ENCODE data around the gene DAZAP2. TPM values are rescaled to one million over a fixed set of nuclear protein-coding genes. Genes with fewer than 3 reads are reported as not detected.
A peak's percentile ranks its signal among the peaks of the same experiment; 100 is the strongest.
"Not testable (repeated sequence)": the region's sequence is repeated elsewhere in the genome, so short reads cannot be mapped to it uniquely, and the experiment has no call there.

Gene DAZAP2
- total RNA-seq, 2 experiments from 2014 or later = 106 to 107 TPM

DNA sequence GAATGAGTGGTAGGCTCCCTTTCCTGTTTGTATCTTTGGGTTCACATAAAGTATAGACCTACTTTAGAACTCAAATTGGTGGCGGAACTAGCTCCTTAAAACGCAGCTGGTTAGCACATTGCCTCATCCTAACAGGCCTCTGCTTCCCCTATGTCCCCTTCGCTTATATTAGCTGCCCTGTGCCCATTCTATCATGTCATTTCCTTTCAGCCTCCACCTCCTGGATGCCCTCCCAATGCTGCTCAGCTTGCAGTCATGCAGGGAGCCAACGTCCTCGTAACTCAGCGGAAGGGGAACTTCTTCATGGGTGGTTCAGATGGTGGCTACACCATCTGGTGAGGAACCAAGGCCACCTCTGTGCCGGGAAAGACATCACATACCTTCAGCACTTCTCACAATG, 3.5 kb downstream of the DAZAP2 start:
- intact Hi-C loops (cut with micrococcal nuclease) = no loop called here
- no peak for DNase-seq
- CTCF ChIA-PET = interaction anchor here (1.1 kb wide), 1 partner anchor 10 kb away, joined by 3 read pairs; no protein-coding TSS in a partner anchor
- Mint-ChIP-seq H3K9me3 (no peaks in the 10 kb centered on the region), H3K4me1 (ENCODE audit: low read depth) (peaks cover 63% of the 10 kb centered on the region), H3K4me3 (no peak overlapping the region), H3K27me3 (ENCODE audit: low read depth) (no peaks in the 10 kb centered on the region), H3K36me3 (ENCODE audit: low read depth) (peaks cover 44% of the 10 kb centered on the region), H3K27ac (no peak overlapping the region)

DNA sequence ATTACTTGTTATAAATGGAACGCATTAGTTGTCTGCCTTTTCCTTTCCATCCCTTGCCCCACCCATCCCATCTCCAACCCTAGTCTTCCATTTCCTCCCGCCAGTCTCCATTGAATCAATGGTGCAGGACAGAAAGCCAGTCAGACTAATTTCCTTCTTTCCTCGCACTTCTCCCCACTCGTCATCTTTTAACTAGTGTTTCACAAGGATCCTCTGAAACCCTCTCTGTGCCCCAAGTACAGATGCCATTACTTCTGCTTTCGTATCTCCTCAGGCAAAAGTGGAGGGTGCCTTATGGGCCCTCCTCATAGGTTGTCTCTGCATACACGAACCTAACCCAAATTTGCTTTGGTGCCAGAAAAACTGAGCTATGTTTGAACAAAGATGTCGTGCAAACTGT, 4.2 kb downstream of the DAZAP2 start:
- CTCF ChIA-PET = interaction anchor here (2.2 kb wide), 1 partner anchor 98 kb away, joined by 8 read pairs; no protein-coding TSS in a partner anchor
- H3K9me3 Mint-ChIP-seq = no peaks in the 10 kb centered on the region
- H3K27ac Mint-ChIP-seq = peak overlapping the region; percentile 2
- H3K27me3 Mint-ChIP-seq (ENCODE audit: low read depth) = no peaks in the 10 kb centered on the region
- H3K4me3 Mint-ChIP-seq = no peak overlapping the region
- no peak for DNase-seq
- intact Hi-C loops (cut with micrococcal nuclease) = no loop called here
- H3K36me3 Mint-ChIP-seq (ENCODE audit: low read depth) = peaks cover 44% of the 10 kb centered on the region
- H3K4me1 Mint-ChIP-seq (ENCODE audit: low read depth) = peaks cover 68% of the 10 kb centered on the region

DNA sequence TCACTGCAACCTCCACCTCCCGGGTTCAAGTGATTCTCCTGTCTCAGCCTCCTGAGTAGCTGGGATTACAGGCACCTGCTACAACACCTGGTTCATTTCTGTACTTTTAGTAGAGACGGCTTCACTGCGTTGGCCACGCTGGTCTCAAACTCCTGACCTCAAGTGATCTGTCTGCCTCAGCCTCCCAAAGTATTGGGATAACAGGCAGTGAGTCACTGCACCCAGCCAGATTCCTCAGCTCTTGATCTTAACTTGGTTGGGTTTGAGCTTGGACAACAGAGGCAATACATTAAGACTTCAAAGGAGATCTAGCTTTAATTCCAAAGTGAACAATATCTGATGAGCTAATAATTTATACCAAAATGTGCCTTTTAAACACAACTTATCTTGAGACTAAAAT, 5.6 kb downstream of the DAZAP2 start:
- H3K9me3 Mint-ChIP-seq = no peaks in the 10 kb centered on the region
- no peak for DNase-seq
- H3K27ac Mint-ChIP-seq = peak overlapping the region; percentile 11
- H3K36me3 Mint-ChIP-seq (ENCODE audit: low read depth) = peaks cover 42% of the 10 kb centered on the region
- H3K4me1 Mint-ChIP-seq (ENCODE audit: low read depth) = peaks cover 73% of the 10 kb centered on the region
- CTCF ChIA-PET = interaction anchor here (1.1 to 2.2 kb wide), 2 partner anchors 8 to 97 kb away, joined by 7 to 8 read pairs; no protein-coding TSS in a partner anchor
- intact Hi-C loops (cut with micrococcal nuclease) = no loop called here
- H3K4me3 Mint-ChIP-seq = no peak overlapping the region
- no peaks in the 10 kb centered on the region for H3K27me3 Mint-ChIP-seq (ENCODE audit: low read depth)

DNA sequence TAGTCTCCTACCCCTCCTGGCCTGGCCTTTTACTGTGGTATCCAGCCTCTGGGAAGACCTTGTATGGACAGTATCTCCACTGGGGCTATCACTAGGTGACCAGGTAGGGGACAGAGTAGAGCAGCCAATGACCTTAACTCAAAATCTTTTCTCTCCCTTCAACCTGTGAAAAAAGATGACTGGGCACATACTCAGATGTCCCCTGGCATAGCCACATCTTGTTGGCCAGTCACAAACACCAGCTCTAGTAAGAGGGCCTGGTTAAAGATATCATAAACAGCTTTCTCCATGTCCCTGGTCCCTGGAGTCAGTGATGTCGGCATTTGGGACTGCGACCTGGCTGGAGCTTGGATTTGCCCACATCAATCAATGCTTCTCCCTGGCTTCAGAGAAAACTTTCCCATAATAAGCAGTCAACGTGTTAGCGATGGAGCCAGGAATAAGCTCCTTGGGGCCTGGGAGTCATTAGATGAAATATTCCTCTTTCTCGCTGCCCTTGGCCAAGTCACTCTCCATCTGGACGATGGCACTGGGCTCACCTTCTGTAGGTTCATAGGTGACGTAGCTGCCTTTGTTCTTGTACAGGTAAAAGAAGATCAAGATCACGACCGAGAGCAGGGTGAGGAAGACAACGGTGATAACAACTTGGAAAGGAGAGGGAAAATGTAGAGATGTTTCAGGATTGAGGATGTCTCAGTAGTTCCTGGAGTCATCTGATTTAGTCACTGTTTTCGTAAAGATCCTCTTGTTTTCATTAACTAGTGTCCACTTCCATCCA, 7.0 kb downstream of the DAZAP2 start:
- intact Hi-C loops (cut with micrococcal nuclease) = loop anchor here (2.0 kb wide), 1 partner anchor 197 kb away; the partner anchor contains the start of gene LETMD1
- peaks cover 31% of the 10 kb centered on the region for H3K36me3 Mint-ChIP-seq (ENCODE audit: low read depth)
- H3K4me3 Mint-ChIP-seq = no peak overlapping the region
- no peaks in the 10 kb centered on the region for H3K9me3 Mint-ChIP-seq
- H3K27me3 Mint-ChIP-seq (ENCODE audit: low read depth) = no peaks in the 10 kb centered on the region
- DNase-seq = no peak
- peaks cover 62% of the 10 kb centered on the region for H3K4me1 Mint-ChIP-seq (ENCODE audit: low read depth)
- H3K27ac Mint-ChIP-seq = peak overlapping the region; percentile 80
- CTCF ChIA-PET = interaction anchor here (0.5 to 1.5 kb wide), 7 partner anchors 11 to 421 kb away, joined by 3 to 5 read pairs (median 4); no protein-coding TSS in a partner anchor

DNA sequence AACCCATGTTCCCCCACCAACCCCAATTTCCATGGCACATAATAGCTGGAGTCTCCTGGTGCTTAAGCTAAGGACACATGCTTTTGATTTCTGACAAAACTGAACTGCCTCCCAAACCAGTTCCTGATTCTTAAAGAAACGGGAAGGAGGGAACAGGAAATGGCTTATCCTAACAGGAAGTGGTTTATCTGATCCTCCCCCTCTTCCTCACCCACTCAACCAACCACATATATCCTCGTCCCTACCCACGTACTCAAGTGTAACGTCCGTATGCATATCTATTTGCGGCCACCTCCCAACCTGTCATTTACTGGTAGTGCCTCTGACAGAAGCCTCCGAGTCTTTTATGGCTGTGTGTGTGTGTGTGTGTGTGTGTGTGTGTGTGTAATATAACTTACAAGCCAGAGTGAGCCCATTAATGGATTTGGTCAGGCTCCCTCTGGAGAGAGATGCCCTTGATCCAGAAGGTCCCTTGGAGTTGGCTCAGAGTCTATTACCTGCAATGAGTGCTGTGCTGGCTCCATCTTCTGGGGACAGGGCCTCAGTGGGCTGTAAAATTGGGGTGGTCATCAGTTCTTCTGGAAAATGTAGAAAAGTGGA, 7.7 kb downstream of the DAZAP2 start:
- peak overlapping the region; percentile 2 for H3K4me3 Mint-ChIP-seq
- H3K27ac Mint-ChIP-seq = peak overlapping the region; percentile 80
- H3K4me1 Mint-ChIP-seq (ENCODE audit: low read depth) = peaks cover 56% of the 10 kb centered on the region
- H3K9me3 Mint-ChIP-seq = no peaks in the 10 kb centered on the region
- DNase-seq = peak; percentile 68
- CTCF ChIA-PET = interaction anchor here (0.5 to 1.5 kb wide), 5 partner anchors 16 to 422 kb away, joined by 3 to 4 read pairs (median 3); no protein-coding TSS in a partner anchor
- intact Hi-C loops (cut with micrococcal nuclease) = loop anchor here (2.0 kb wide), 1 partner anchor 198 kb away; the partner anchor contains the start of gene LETMD1
- peaks cover 26% of the 10 kb centered on the region for H3K36me3 Mint-ChIP-seq (ENCODE audit: low read depth)
- H3K27me3 Mint-ChIP-seq (ENCODE audit: low read depth) = no peaks in the 10 kb centered on the region

DNA sequence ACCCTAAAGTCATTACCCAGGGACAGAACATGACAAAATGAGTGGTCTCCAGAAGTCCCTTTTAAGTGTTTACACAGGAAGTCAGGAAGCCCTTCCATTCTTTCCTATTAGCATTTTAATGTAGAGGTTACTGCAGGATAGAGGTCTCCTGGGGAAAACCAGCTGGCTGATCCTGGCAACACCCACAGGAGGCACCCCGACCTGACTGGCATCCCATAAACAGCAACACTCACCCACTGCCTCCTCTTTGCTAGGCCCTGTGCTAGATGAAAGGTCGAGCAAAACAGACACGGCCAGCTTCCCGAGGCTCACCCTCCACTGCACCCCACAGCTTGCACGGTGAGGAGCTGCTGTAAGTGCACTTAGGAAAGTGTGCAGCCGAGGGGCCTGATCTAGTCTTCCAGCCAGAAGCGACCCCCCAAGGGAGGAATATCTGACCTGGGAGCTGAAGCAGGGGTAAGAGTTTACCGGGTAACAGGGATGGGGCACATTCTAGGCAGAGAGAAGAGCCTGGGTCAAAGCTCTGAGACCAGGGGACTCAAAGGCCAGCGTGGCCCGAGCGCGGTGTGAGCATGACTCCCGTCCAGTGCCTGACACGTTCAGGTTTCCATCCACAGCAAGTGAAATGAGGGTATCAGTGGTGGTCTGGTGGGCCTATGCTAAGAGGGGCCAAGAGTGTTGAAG, 9.0 kb downstream of the DAZAP2 start:
- H3K4me3 Mint-ChIP-seq = no peak overlapping the region
- DNase-seq = no peak
- H3K4me1 Mint-ChIP-seq (ENCODE audit: low read depth) = peaks cover 45% of the 10 kb centered on the region
- no peaks in the 10 kb centered on the region for H3K27me3 Mint-ChIP-seq (ENCODE audit: low read depth)
- CTCF ChIA-PET = interaction anchor here (0.9 to 1.3 kb wide), 2 partner anchors 30 to 94 kb away, joined by 3 to 4 read pairs; partner anchors contain the start of gene POU6F1
- intact Hi-C loops (cut with micrococcal nuclease) = loop anchor here (2.0 kb wide), 1 partner anchor 199 kb away; the partner anchor contains the start of gene LETMD1
- no peak overlapping the region for H3K27ac Mint-ChIP-seq
- no peaks in the 10 kb centered on the region for H3K9me3 Mint-ChIP-seq
- peaks cover 17% of the 10 kb centered on the region for H3K36me3 Mint-ChIP-seq (ENCODE audit: low read depth)

DNA sequence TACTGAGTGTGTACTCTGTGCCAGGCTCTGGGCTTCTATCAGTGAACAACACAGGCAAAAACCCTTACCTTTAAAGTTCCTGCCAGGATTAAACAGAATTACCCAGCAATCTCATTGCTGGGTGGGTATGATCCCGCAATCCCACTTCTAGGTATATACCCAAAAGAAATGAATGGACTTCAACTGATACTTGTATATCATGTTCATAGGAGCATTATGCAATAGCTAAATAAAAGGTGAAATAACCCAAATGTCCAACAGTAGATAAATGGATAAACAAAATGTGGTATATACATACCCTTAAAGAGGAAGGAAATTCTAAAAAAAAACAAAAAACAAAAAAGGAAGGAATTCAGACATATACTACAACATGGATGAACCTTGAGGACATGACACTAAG, 14.7 kb downstream of the DAZAP2 start:
- H3K27ac Mint-ChIP-seq = no peak overlapping the region
- H3K9me3 Mint-ChIP-seq = no peaks in the 10 kb centered on the region
- no peak overlapping the region for H3K4me3 Mint-ChIP-seq
- H3K27me3 Mint-ChIP-seq (ENCODE audit: low read depth) = no peaks in the 10 kb centered on the region
- no peak for DNase-seq
- no peaks in the 10 kb centered on the region for H3K36me3 Mint-ChIP-seq (ENCODE audit: low read depth)
- CTCF ChIA-PET = interaction anchor here (0.8 to 2.9 kb wide), 13 partner anchors 9 to 208 kb away, joined by 3 to 14 read pairs (median 4); no protein-coding TSS in a partner anchor
- intact Hi-C loops (cut with micrococcal nuclease) = loop anchor here (5.0 kb wide), 1 partner anchor 426 kb away; no protein-coding TSS in a partner anchor
- H3K4me1 Mint-ChIP-seq (ENCODE audit: low read depth) = peaks cover 3% of the 10 kb centered on the region

DNA sequence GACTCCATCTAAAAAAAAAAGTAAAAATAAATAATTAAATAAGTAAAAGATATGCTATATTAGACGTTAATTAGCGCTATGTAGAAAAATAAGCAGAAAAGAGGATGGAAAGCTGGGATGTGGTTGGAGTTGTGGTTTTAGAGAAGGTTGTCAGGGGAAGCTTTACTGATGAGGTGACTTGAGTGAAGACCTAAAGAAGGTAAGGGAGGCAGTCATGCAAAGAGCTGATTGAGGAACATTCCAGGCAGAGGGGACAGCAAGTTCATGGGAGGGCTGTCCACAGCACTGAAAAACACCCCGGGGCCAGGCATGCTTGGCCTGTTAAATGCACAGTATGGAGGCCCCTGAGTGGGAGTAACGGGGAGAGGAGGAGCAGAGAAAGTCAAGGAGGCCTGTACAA, 15.9 kb downstream of the DAZAP2 start:
- H3K36me3 Mint-ChIP-seq (ENCODE audit: low read depth) = no peaks in the 10 kb centered on the region
- no peak overlapping the region for H3K27ac Mint-ChIP-seq
- CTCF ChIA-PET = interaction anchor here (0.6 to 0.7 kb wide), 3 partner anchors 7 to 211 kb away, joined by 3 to 4 read pairs (median 3); no protein-coding TSS in a partner anchor

DNA sequence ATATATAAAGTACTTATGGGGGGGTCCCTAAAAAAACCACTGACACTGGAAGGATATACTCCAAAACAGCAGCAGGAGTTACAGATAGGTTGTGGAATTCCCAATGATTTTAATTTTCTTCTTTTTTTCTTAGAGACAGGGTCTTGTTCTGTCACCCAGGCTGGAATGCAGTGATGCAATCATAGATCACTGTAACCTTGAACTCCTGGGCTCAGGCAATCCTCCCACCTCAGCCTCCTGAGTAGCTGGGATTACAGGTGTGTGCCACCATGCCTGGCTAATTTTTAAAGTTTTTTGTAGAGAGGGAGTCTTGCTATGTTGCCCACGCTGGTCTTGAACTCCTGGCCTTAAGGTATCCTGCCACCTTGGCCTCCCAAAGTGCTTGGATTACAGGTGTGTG, 21.0 kb downstream of the DAZAP2 start:
- H3K36me3 Mint-ChIP-seq (ENCODE audit: low read depth); intact Hi-C loops (cut with micrococcal nuclease); H3K27me3 Mint-ChIP-seq (ENCODE audit: low read depth); H3K9me3 Mint-ChIP-seq; H3K4me1 Mint-ChIP-seq (ENCODE audit: low read depth); DNase-seq; H3K4me3 Mint-ChIP-seq; H3K27ac Mint-ChIP-seq: not testable (repeated sequence)
- CTCF ChIA-PET = interaction anchor here (0.7 to 1.4 kb wide), 3 partner anchors 32 to 91 kb away, joined by 3 to 8 read pairs (median 3); no protein-coding TSS in a partner anchor

More for the DNA sequence above, 15.9 kb downstream of the DAZAP2 start:
- intact Hi-C loops (cut with micrococcal nuclease) = loop anchor here (5.0 kb wide), 1 partner anchor 427 kb away; no protein-coding TSS in a partner anchor
- no peaks in the 10 kb centered on the region for H3K4me1 Mint-ChIP-seq (ENCODE audit: low read depth)
- no peak for DNase-seq
- H3K27me3 Mint-ChIP-seq (ENCODE audit: low read depth) = no peaks in the 10 kb centered on the region
- H3K4me3 Mint-ChIP-seq = no peak overlapping the region
- H3K9me3 Mint-ChIP-seq = no peaks in the 10 kb centered on the region

DNA sequence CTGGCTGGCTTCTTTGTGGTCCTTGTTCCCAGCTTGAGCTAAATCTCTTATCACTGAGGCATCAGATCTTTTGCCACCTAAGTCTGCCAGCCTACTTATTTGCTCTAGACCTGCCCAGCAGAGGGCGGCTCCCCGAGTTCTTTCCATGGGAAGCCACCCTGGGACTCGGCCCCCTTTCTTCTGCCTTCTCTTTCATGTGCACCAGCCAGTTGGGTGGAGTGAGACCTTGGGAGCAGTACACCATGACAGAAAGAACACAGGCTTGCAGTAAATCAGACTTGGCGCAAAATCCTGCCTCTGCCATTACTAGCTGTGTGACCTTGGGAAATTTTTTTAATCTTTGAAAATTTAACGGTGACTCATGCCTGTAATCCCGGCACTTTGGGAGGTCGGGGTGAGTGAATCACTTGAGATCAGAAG, 24.1 kb downstream of the DAZAP2 start:
- no peaks in the 10 kb centered on the region for H3K9me3 Mint-ChIP-seq
- peak; percentile 52 for DNase-seq
- CTCF ChIA-PET = interaction anchor here (0.9 to 3.7 kb wide), 11 partner anchors 8 to 94 kb away, joined by 3 to 27 read pairs (median 4); partner anchors contain the start of genes DAZAP2 and POU6F1
- H3K27ac Mint-ChIP-seq = peak overlapping the region; percentile 8
- H3K4me3 Mint-ChIP-seq = no peak overlapping the region
- H3K27me3 Mint-ChIP-seq (ENCODE audit: low read depth) = no peaks in the 10 kb centered on the region
- intact Hi-C loops (cut with micrococcal nuclease) = loop anchor here (10.0 kb wide), 2 partner anchors 272 to 498 kb away; partner anchors contain the start of gene ATF1
- H3K36me3 Mint-ChIP-seq (ENCODE audit: low read depth) = peaks cover 2% of the 10 kb centered on the region
- H3K4me1 Mint-ChIP-seq (ENCODE audit: low read depth) = peaks cover 18% of the 10 kb centered on the region

DNA sequence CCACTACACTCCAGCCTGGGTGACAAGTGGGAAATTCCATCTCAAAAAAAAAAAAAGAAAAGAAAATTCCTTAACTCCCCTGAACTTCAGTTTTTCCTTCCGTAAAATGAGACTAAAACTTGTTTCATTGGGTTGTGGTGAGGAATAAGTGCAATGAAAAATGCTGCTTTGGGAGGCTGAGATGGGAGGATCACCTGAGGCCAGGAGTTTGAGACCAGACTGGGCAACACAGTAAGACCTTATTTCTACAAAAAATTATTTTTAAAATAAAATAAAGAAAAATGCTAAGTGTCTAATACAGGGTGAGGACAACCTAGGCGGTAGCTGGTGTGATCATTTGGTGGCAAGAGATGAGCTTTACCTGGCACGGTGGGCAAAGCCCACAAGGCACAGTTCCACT, 24.7 kb downstream of the DAZAP2 start:
- CTCF ChIA-PET = interaction anchor here (0.9 to 3.7 kb wide), 7 partner anchors 8 to 86 kb away, joined by 3 to 27 read pairs (median 4); partner anchors contain the start of genes DAZAP2 and POU6F1

More for the DNA sequence above, 24.7 kb downstream of the DAZAP2 start:
- DNase-seq = no peak
- intact Hi-C loops (cut with micrococcal nuclease) = loop anchor here (10.0 kb wide), 2 partner anchors 271 to 499 kb away; partner anchors contain the start of gene ATF1
- Mint-ChIP-seq H3K4me1 (ENCODE audit: low read depth) (peaks cover 18% of the 10 kb centered on the region), H3K36me3 (ENCODE audit: low read depth) (peaks cover 2% of the 10 kb centered on the region), H3K27ac (no peak overlapping the region), H3K9me3 (no peaks in the 10 kb centered on the region), H3K27me3 (ENCODE audit: low read depth) (no peaks in the 10 kb centered on the region), H3K4me3 (no peak overlapping the region)

Measured in activated naive CD4-positive, alpha-beta T cell treated with anti-CD3 and anti-CD28 coated beads for 36 hours (primary cell).